Stomach (tissue), 4 donors: ENCODE data around the gene AMACR.
"Not testable (repeated sequence)": the region's sequence is repeated elsewhere in the genome, so short reads cannot be mapped to it uniquely, and the experiment has no call there.

Source experiments
- CTCF ChIP-seq, 7 experiments: fragments of 450-650 bp in 4 of 7; fragments of 200-600 bp in 3 of 7; sonication (generic) in 3 of 7; IDR thresholded peaks; one replicate each; pipeline ENCODE4 v1.5.1; 2016 to 2019; ENCODE audit warnings: antibody characterized with exemption in 7 of 7, control low read depth in 2 of 7, mild to moderate bottlenecking in 1 of 7
- POLR2AphosphoS5 ChIP-seq, 3 donors: sonication (generic); formaldehyde crosslinking; IDR thresholded peaks; one replicate each; pipeline ENCODE4 v1.6.1; 2016; ENCODE audit warnings: antibody characterized with exemption in 3 of 3

GRCh38 chr5:34010146-34010545 is 2.3 kb upstream of the AMACR start:
- TF ChIP-seq POLR2AphosphoS5, CTCF (IDR thresholded peaks at IDR 0.05): not testable (repeated sequence)
